ENCODE data around the gene ERMP1. TPM values are rescaled to one million over a fixed set of nuclear protein-coding genes. Genes with fewer than 3 reads are reported as not detected.

Gene ERMP1
- total and polyA plus RNA-seq, 2 donors (not counting 1 experiment from before 2014, with no cell fraction given): 4.9 to 10.6 TPM

DNA sequence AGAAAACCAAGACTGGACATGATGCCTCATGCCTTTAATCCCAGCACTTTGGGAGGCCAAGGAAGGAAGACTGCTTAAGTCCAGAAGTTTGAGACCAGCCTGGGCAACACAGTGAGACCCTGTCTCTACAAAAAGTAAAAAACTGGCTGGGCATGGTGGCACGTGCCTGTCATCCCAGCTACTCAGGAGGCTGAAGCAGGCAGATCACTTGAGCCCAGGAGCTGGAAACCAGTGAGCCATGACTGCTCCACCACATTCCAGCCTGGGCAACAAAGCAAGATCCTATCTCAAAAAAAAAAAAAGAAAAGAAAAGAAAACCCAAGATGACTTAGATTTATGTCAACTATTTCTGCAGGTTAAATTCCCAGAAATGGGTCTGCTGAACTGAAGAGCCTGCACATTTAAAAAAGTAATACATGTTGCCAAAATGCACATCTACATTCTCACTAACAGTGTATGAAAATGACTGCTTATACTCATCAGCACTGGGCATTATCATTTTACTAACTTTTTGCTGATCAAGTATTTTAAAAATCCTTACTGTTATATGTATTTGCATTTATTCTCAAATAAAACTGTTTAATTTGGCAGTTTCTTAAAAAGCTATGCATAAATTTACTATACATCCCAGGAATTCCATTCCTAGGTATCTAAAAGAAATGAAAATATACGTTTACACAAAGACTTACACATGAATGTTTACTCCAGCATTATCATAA lies 14.3 kb downstream of the ERMP1 start:
- H3K9ac ChIP-seq (ENCODE audit: low read length): no peak overlapping the region
- 93% methylated on average over 1 of the region's 2 CpGs for WGBS (ENCODE audit: insufficient coverage)
- no peak for ATAC-seq (ENCODE audit: low read depth)
- no peak overlapping the region for H3K4me2 ChIP-seq (replicated peaks; ENCODE audit: low read depth, low read length, poor library complexity, severe bottlenecking)
- DNase-seq: no peak
- H3K27me3 ChIP-seq (replicated peaks in 1 of 4; ENCODE audit: control extremely low read depth in 1 of 4, control insufficient read depth in 3 of 4, insufficient read depth in 4 of 4, low read length in 3 of 4): no peaks in the 10 kb centered on the region
- no peak for TF ChIP-seq EZH2 (IDR thresholded peaks at IDR 0.05; ENCODE audit: borderline replicate concordance, insufficient read depth, low read depth, low read length, poor library complexity, severe bottlenecking)
- TF ChIP-seq, protein P1, sequence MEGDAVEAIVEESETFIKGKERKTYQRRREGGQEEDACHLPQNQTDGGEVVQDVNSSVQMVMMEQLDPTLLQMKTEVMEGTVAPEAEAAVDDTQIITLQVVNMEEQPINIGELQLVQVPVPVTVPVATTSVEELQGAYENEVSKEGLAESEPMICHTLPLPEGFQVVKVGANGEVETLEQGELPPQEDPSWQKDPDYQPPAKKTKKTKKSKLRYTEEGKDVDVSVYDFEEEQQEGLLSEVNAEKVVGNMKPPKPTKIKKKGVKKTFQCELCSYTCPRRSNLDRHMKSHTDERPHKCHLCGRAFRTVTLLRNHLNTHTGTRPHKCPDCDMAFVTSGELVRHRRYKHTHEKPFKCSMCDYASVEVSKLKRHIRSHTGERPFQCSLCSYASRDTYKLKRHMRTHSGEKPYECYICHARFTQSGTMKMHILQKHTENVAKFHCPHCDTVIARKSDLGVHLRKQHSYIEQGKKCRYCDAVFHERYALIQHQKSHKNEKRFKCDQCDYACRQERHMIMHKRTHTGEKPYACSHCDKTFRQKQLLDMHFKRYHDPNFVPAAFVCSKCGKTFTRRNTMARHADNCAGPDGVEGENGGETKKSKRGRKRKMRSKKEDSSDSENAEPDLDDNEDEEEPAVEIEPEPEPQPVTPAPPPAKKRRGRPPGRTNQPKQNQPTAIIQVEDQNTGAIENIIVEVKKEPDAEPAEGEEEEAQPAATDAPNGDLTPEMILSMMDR (IDR thresholded peaks at IDR 0.05): no peak
- H3K4me3 ChIP-seq (ENCODE audit: control extremely low read depth in 1 of 5, extremely low read depth in 1 of 5, insufficient read depth in 1 of 5, low read depth in 2 of 5, low read length in 4 of 5): no peak overlapping the region
- no peaks in the 10 kb centered on the region for H3K9me3 Mint-ChIP-seq (ENCODE audit: insufficient read depth)
- H3K9me3 ChIP-seq (ENCODE audit: control extremely low read depth in 1 of 3, control insufficient read depth in 2 of 3, insufficient read depth in 1 of 3, low read length in 2 of 3): no peaks in the 10 kb centered on the region
- POLR2A ChIA-PET: no interaction called here
- peaks cover 10 to 26% of the 10 kb centered on the region in 2 experiments for H3K36me3 ChIP-seq (replicated peaks in 1 of 2; ENCODE audit: control extremely low read depth in 1 of 2, control insufficient read depth in 1 of 2, extremely low read depth in 1 of 2, insufficient read depth in 2 of 2, low read length in 1 of 2)
- H3K4me1 Mint-ChIP-seq: peaks cover 2% of the 10 kb centered on the region
- no peak overlapping the region for H3K27ac ChIP-seq (ENCODE audit: low read length in 2 of 2)
- CTCF ChIA-PET: interaction anchor here (1.2 kb wide), 1 partner anchor 1069 kb away, joined by 3 read pairs; no protein-coding TSS in a partner anchor
- no peak overlapping the region for H2AFZ ChIP-seq (ENCODE audit: insufficient read depth, low read depth, low read length, poor library complexity, severe bottlenecking)
- H3K27ac Mint-ChIP-seq: no peak overlapping the region
- H3K4me1 ChIP-seq (ENCODE audit: control insufficient read depth in 2 of 2, insufficient read depth in 2 of 2, low read length in 2 of 2): no peaks in the 10 kb centered on the region
- no peaks in the 10 kb centered on the region for H3K79me2 ChIP-seq (ENCODE audit: control insufficient read depth, insufficient read depth, low read length)
- H4K20me1 ChIP-seq (ENCODE audit: control insufficient read depth, insufficient read depth, low read length, poor library complexity, severe bottlenecking): no peaks in the 10 kb centered on the region
- no peaks in the 10 kb centered on the region for H3K27me3 Mint-ChIP-seq
- no peak overlapping the region for H3K4me3 Mint-ChIP-seq
- intact Hi-C loops (cut with micrococcal nuclease): no loop called here

GRCh38 chr9:5817862-5818261 lies 15.1 kb downstream of the ERMP1 start:
- CTCF ChIA-PET: interaction anchor here (1.2 kb wide), 1 partner anchor 1068 kb away, joined by 3 read pairs; no protein-coding TSS in a partner anchor
- H3K9me3 Mint-ChIP-seq (ENCODE audit: insufficient read depth): no peaks in the 10 kb centered on the region

More at GRCh38 chr9:5817862-5818261, 15.1 kb downstream of the ERMP1 start:
- H3K9me3 ChIP-seq (ENCODE audit: control extremely low read depth in 1 of 3, control insufficient read depth in 2 of 3, insufficient read depth in 1 of 3, low read length in 2 of 3): no peaks in the 10 kb centered on the region
- Mint-ChIP-seq H3K27me3 (no peaks in the 10 kb centered on the region), H3K27ac (no peak overlapping the region), H3K4me1 (peaks cover 2% of the 10 kb centered on the region), H3K4me3 (no peak overlapping the region)
- H4K20me1 ChIP-seq (ENCODE audit: control insufficient read depth, insufficient read depth, low read length, poor library complexity, severe bottlenecking): no peaks in the 10 kb centered on the region
- H3K36me3 ChIP-seq (replicated peaks in 1 of 2; ENCODE audit: control extremely low read depth in 1 of 2, control insufficient read depth in 1 of 2, extremely low read depth in 1 of 2, insufficient read depth in 2 of 2, low read length in 1 of 2): peaks cover 10 to 24% of the 10 kb centered on the region in 2 experiments
- whole genome bisulfite sequencing (ENCODE audit: insufficient coverage): 100% methylated on average over 2 of the region's 3 CpGs
- POLR2A ChIA-PET: interaction anchor here (0.7 kb wide), 1 partner anchor 932 kb away, joined by 3 read pairs; no protein-coding TSS in a partner anchor
- no peak overlapping the region for H3K9ac ChIP-seq (ENCODE audit: low read length)
- DNase-seq (no peak), ATAC-seq (ENCODE audit: low read depth) (no peak)
- no peaks in the 10 kb centered on the region for H3K4me1 ChIP-seq (ENCODE audit: control insufficient read depth in 2 of 2, insufficient read depth in 2 of 2, low read length in 2 of 2)
- no peak overlapping the region for H3K4me3 ChIP-seq (ENCODE audit: control extremely low read depth in 1 of 5, extremely low read depth in 1 of 5, insufficient read depth in 1 of 5, low read depth in 2 of 5, low read length in 4 of 5)
- intact Hi-C loops (cut with micrococcal nuclease): no loop called here
- H3K4me2 ChIP-seq (replicated peaks; ENCODE audit: low read depth, low read length, poor library complexity, severe bottlenecking): no peak overlapping the region
- no peak overlapping the region for H2AFZ ChIP-seq (ENCODE audit: insufficient read depth, low read depth, low read length, poor library complexity, severe bottlenecking)
- no peak overlapping the region for H3K27ac ChIP-seq (ENCODE audit: low read length in 2 of 2)
- no peaks in the 10 kb centered on the region for H3K27me3 ChIP-seq (replicated peaks in 1 of 4; ENCODE audit: control extremely low read depth in 1 of 4, control insufficient read depth in 3 of 4, insufficient read depth in 4 of 4, low read length in 3 of 4)
- TF ChIP-seq, protein P1 (IDR thresholded peaks at IDR 0.05): no peak
- TF ChIP-seq EZH2 (IDR thresholded peaks at IDR 0.05; ENCODE audit: borderline replicate concordance, insufficient read depth, low read depth, low read length, poor library complexity, severe bottlenecking): no peak
- H3K79me2 ChIP-seq (ENCODE audit: control insufficient read depth, insufficient read depth, low read length): no peaks in the 10 kb centered on the region
